GM23338 (cell line): ENCODE results near the gene MSANTD1. TPM values are rescaled to one million over a fixed set of nuclear protein-coding genes. Genes with fewer than 3 reads are reported as not detected.

Source experiments
- ATAC-seq: fragments of 200-7000 bp; cut with Tn5 transposase; 3 replicates; pipeline ENCODE4 v1.9.1; 2020
- DNase-seq: peaks from one replicate; pipeline ENCODE4 v3.0.0-alpha.2; 2015; ENCODE audit warnings: low spot score
- H2AFZ ChIP-seq: fragments of 200-600 bp; sonication (generic); 2 replicates; pipeline ENCODE4 v1.8.0; 2016; ENCODE audit warnings: antibody characterized with exemption, mild to moderate bottlenecking, moderate library complexity
- H3F3A ChIP-seq: fragments of 200-600 bp; sonication (generic); replicated peaks from 2 replicates; pipeline ENCODE4 v1.8.0; 2017; ENCODE audit warnings: antibody characterized with exemption, mixed run types, low read depth
- H3K27ac ChIP-seq: fragments of 200-600 bp; sonication (generic); 2 replicates; pipeline ENCODE4 v1.6.1; 2016; ENCODE audit warnings: low read depth
- H3K27me3 ChIP-seq: fragments of 200-600 bp; sonication (generic); 2 replicates; pipeline ENCODE4 v1.8.0; 2016; ENCODE audit warnings: mild to moderate bottlenecking, mixed run types, moderate library complexity; ENCODE audit not compliant: insufficient read depth
- H3K36me3 ChIP-seq: fragments of 200-600 bp; sonication (generic); 2 replicates; pipeline ENCODE4 v1.8.0; 2016; ENCODE audit warnings: mild to moderate bottlenecking; ENCODE audit not compliant: insufficient read depth
- H3K4me1 ChIP-seq: fragments of 200-600 bp; sonication (generic); 2 replicates; pipeline ENCODE4 v1.8.0; 2016; ENCODE audit warnings: mild to moderate bottlenecking, moderate library complexity; ENCODE audit not compliant: insufficient read depth
- H3K4me2 ChIP-seq: fragments of 200-600 bp; sonication (generic); 2 replicates; pipeline ENCODE4 v1.7.1; 2017; ENCODE audit warnings: mixed run types
- H3K4me3 ChIP-seq: fragments of 200-600 bp; sonication (generic); 2 replicates; pipeline ENCODE4 v1.6.1; 2016; ENCODE audit warnings: mixed run types
- H3K79me2 ChIP-seq: fragments of 200-600 bp; sonication (generic); replicated peaks from 2 replicates; pipeline ENCODE4 v1.8.0; 2017; ENCODE audit warnings: mild to moderate bottlenecking; ENCODE audit not compliant: insufficient read depth
- H3K9me2 ChIP-seq: fragments of 200-600 bp; sonication (generic); 2 replicates; pipeline ENCODE4 v1.8.0; 2017; ENCODE audit not compliant: insufficient read depth
- H4K20me1 ChIP-seq: fragments of 200-600 bp; sonication (generic); replicated peaks from 2 replicates; pipeline ENCODE4 v1.8.0; 2017; ENCODE audit warnings: mild to moderate bottlenecking; ENCODE audit not compliant: insufficient read depth
- H3K27ac Mint-ChIP-seq: 2 replicates; pipeline ENCODE4 v1.8.0; 2020; ENCODE audit warnings: inconsistent platforms, mild to moderate bottlenecking, moderate library complexity, mixed read lengths
- H3K27me3 Mint-ChIP-seq: 3 replicates; pipeline ENCODE4 v1.8.0; 2022; ENCODE audit warnings: low read depth, mild to moderate bottlenecking, moderate library complexity, mixed read lengths, inconsistent platforms; ENCODE audit not compliant: insufficient read depth, poor library complexity
- H3K36me3 Mint-ChIP-seq: 3 replicates; pipeline ENCODE4 v1.8.0; 2021; ENCODE audit warnings: low read depth, mild to moderate bottlenecking, inconsistent platforms, moderate library complexity, mixed read lengths
- H3K4me1 Mint-ChIP-seq: 3 replicates; pipeline ENCODE4 v1.8.0; 2020; ENCODE audit warnings: mild to moderate bottlenecking, inconsistent platforms, mixed read lengths
- H3K4me3 Mint-ChIP-seq: 3 replicates; pipeline ENCODE4 v1.8.0; 2021; ENCODE audit warnings: moderate library complexity, mild to moderate bottlenecking, inconsistent platforms, mixed read lengths
- H3K9me3 Mint-ChIP-seq: 3 replicates; pipeline ENCODE4 v1.8.0; 2020; ENCODE audit warnings: moderate library complexity, mild to moderate bottlenecking, inconsistent platforms, mixed read lengths
- CREB1 ChIP-seq: fragments of 250-450 bp; sonication (Bioruptor Pico); IDR thresholded peaks from 2 replicates; pipeline ENCODE4 v1.5.0; 2020; ENCODE audit warnings: low read depth, mild to moderate bottlenecking, moderate library complexity
- CTCF ChIP-seq, 2 experiments: fragments of 200-600 bp in 1 of 2; sonication (generic) in 1 of 2; conservative IDR thresholded peaks; 2 replicates each; pipeline versions ENCODE4 v1.5.1 to v1.6.1; 2016 to 2017; ENCODE audit warnings: antibody characterized with exemption in 2 of 2, low read depth in 2 of 2, mild to moderate bottlenecking in 2 of 2, moderate library complexity in 1 of 2
- EZH2 ChIP-seq: fragments of 200-600 bp; sonication (generic); IDR thresholded peaks from one replicate; pipeline ENCODE4 v1.8.0; 2017; ENCODE audit warnings: antibody characterized with exemption, mild to moderate bottlenecking, low read depth; ENCODE audit not compliant: unreplicated experiment
- EZH2phosphoT487 ChIP-seq: fragments of 200-600 bp; sonication (generic); IDR thresholded peaks from one replicate; pipeline ENCODE4 v1.8.1; 2018; ENCODE audit warnings: antibody characterized with exemption; ENCODE audit not compliant: unreplicated experiment
- JUNB ChIP-seq: IDR thresholded peaks from one replicate; pipeline ENCODE4 v1.6.1; 2016; ENCODE audit warnings: antibody characterized with exemption; ENCODE audit not compliant: unreplicated experiment
- NANOG ChIP-seq: IDR thresholded peaks from 2 replicates; pipeline ENCODE4 v1.6.1; 2016; ENCODE audit warnings: antibody characterized with exemption, borderline replicate concordance
- POLR2AphosphoS5 ChIP-seq: IDR thresholded peaks from 2 replicates; pipeline ENCODE4 v1.6.1; 2016; ENCODE audit warnings: antibody characterized with exemption, low read depth
- STAT1 ChIP-seq: IDR thresholded peaks from one replicate; pipeline ENCODE4 v1.6.1; 2016; ENCODE audit warnings: antibody characterized with exemption; ENCODE audit not compliant: unreplicated experiment
- ZNF114 ChIP-seq: fragments of 250-450 bp; sonication (Bioruptor Pico); IDR thresholded peaks from 2 replicates; pipeline ENCODE4 v1.5.0; 2020; ENCODE audit warnings: mild to moderate bottlenecking, moderate library complexity
- ZNF331 ChIP-seq: fragments of 250-450 bp; sonication (Bioruptor Pico); IDR thresholded peaks from 2 replicates; pipeline ENCODE4 v1.5.0; 2020; ENCODE audit warnings: low read depth, mild to moderate bottlenecking, moderate library complexity
- polyA plus RNA-seq: library from polyadenylated mRNA; unstranded; fragments of >200 nt; fragmentation: Nextera tagmentation; extraction: Ambion mirVana; gene quantifications from 2 replicates; pipeline ENCODE4 v1.2.1, GENCODE V29; 2016
- total RNA-seq: library from RNA; depleted of rRNA; stranded (reverse); fragments of >200 nt; shearing (Covaris generic); gene quantifications from 2 replicates; pipeline ENCODE4 v1.2.3, GENCODE V29; 2014
- TF ChIP-seq, protein P1 (sequence below): fragments of 250-450 bp; sonication (Bioruptor Pico); IDR thresholded peaks from 2 replicates; pipeline ENCODE4 v1.5.0; 2020; ENCODE audit warnings: mild to moderate bottlenecking, moderate library complexity
- TF ChIP-seq, protein P2 (sequence below): IDR thresholded peaks from one replicate; pipeline ENCODE4 v1.6.1; 2018; ENCODE audit warnings: antibody characterized with exemption; ENCODE audit not compliant: unreplicated experiment
- TF ChIP-seq, protein P3 (sequence below): IDR thresholded peaks from 2 replicates; pipeline ENCODE4 v1.6.1; 2016; ENCODE audit warnings: antibody characterized with exemption

Gene MSANTD1
- total and polyA plus RNA-seq, 2 experiments from 2014 or later = 0.29 to 1.0 TPM

DNA sequence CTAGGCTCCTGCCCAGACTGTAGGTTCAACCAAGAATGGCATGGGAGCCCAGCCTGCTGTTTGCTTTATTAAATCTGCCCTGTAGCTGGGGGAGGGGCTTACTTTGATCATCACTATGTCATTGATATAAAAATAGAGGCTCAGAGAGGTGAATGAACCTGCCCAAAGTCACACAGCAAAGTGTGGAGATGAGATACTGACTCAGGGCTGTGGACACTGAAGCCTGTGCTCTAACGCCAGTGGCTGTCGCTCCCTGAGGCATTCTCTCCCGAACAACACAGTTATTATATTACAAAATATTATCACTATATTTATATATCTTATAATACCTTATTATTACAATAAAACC, 3.5 kb downstream of the MSANTD1 start:
- H3K4me3 Mint-ChIP-seq = no peak overlapping the region
- Histone ChIP-seq H3K4me2 (no peak overlapping the region), H3F3A (no peaks in the 10 kb centered on the region), H4K20me1 (no peaks in the 10 kb centered on the region), H3K79me2 (no peaks in the 10 kb centered on the region), H3K4me1 (no peaks in the 10 kb centered on the region), H3K36me3 (no peaks in the 10 kb centered on the region), H3K27me3 (no peaks in the 10 kb centered on the region), H2AFZ (no peak overlapping the region), H3K27ac (no peak overlapping the region), H3K9me2 (no peaks in the 10 kb centered on the region), H3K4me3 (no peak overlapping the region)
- no peaks in the 10 kb centered on the region; the same call in 2 of the 3 replicates for H3K9me3 Mint-ChIP-seq
- H3K27ac Mint-ChIP-seq = no peak overlapping the region
- peaks cover 4% of the 10 kb centered on the region for H3K27me3 Mint-ChIP-seq
- ATAC-seq = no peak
- H3K4me1 Mint-ChIP-seq = peaks cover 6% of the 10 kb centered on the region; the same call in 2 of the 3 replicates
- no peaks in the 10 kb centered on the region; the same call in 2 of the 3 replicates for H3K36me3 Mint-ChIP-seq
- TF ChIP-seq STAT1 (no peak), ZNF114 (CRISPR knock-in tag) (no peak), POLR2AphosphoS5 (no peak), EZH2 (no peak), NANOG (no peak), EZH2phosphoT487 (no peak), ZNF331 (CRISPR knock-in tag) (no peak), CREB1 (CRISPR knock-in tag) (no peak), JUNB (no peak), CTCF (conservative IDR thresholded peaks at IDR 0.05; ENCODE audit: low read depth in 2 of 2) (no peak)
- TF ChIP-seq, protein P1, sequence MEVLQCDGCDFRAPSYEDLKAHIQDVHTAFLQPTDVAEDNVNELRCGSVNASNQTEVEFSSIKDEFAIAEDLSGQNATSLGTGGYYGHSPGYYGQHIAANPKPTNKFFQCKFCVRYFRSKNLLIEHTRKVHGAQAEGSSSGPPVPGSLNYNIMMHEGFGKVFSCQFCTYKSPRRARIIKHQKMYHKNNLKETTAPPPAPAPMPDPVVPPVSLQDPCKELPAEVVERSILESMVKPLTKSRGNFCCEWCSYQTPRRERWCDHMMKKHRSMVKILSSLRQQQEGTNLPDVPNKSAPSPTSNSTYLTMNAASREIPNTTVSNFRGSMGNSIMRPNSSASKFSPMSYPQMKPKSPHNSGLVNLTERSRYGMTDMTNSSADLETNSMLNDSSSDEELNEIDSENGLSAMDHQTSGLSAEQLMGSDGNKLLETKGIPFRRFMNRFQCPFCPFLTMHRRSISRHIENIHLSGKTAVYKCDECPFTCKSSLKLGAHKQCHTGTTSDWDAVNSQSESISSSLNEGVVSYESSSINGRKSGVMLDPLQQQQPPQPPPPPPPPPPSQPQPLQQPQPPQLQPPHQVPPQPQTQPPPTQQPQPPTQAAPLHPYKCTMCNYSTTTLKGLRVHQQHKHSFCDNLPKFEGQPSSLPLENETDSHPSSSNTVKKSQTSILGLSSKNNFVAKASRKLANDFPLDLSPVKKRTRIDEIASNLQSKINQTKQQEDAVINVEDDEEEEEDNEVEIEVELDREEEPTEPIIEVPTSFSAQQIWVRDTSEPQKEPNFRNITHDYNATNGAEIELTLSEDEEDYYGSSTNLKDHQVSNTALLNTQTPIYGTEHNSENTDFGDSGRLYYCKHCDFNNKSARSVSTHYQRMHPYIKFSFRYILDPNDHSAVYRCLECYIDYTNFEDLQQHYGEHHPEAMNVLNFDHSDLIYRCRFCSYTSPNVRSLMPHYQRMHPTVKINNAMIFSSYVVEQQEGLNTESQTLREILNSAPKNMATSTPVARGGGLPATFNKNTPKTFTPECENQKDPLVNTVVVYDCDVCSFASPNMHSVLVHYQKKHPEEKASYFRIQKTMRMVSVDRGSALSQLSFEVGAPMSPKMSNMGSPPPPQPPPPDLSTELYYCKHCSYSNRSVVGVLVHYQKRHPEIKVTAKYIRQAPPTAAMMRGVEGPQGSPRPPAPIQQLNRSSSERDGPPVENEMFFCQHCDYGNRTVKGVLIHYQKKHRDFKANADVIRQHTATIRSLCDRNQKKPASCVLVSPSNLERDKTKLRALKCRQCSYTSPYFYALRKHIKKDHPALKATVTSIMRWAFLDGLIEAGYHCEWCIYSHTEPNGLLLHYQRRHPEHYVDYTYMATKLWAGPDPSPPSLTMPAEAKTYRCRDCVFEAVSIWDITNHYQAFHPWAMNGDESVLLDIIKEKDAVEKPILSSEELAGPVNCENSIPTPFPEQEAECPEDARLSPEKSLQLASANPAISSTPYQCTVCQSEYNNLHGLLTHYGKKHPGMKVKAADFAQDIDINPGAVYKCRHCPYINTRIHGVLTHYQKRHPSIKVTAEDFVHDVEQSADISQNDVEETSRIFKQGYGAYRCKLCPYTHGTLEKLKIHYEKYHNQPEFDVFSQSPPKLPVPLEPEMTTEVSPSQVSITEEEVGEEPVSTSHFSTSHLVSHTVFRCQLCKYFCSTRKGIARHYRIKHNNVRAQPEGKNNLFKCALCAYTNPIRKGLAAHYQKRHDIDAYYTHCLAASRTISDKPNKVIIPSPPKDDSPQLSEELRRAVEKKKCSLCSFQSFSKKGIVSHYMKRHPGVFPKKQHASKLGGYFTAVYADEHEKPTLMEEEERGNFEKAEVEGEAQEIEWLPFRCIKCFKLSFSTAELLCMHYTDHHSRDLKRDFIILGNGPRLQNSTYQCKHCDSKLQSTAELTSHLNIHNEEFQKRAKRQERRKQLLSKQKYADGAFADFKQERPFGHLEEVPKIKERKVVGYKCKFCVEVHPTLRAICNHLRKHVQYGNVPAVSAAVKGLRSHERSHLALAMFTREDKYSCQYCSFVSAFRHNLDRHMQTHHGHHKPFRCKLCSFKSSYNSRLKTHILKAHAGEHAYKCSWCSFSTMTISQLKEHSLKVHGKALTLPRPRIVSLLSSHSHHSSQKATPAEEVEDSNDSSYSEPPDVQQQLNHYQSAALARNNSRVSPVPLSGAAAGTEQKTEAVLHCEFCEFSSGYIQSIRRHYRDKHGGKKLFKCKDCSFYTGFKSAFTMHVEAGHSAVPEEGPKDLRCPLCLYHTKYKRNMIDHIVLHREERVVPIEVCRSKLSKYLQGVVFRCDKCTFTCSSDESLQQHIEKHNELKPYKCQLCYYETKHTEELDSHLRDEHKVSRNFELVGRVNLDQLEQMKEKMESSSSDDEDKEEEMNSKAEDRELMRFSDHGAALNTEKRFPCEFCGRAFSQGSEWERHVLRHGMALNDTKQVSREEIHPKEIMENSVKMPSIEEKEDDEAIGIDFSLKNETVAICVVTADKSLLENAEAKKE = no peak
- TF ChIP-seq, protein P2, sequence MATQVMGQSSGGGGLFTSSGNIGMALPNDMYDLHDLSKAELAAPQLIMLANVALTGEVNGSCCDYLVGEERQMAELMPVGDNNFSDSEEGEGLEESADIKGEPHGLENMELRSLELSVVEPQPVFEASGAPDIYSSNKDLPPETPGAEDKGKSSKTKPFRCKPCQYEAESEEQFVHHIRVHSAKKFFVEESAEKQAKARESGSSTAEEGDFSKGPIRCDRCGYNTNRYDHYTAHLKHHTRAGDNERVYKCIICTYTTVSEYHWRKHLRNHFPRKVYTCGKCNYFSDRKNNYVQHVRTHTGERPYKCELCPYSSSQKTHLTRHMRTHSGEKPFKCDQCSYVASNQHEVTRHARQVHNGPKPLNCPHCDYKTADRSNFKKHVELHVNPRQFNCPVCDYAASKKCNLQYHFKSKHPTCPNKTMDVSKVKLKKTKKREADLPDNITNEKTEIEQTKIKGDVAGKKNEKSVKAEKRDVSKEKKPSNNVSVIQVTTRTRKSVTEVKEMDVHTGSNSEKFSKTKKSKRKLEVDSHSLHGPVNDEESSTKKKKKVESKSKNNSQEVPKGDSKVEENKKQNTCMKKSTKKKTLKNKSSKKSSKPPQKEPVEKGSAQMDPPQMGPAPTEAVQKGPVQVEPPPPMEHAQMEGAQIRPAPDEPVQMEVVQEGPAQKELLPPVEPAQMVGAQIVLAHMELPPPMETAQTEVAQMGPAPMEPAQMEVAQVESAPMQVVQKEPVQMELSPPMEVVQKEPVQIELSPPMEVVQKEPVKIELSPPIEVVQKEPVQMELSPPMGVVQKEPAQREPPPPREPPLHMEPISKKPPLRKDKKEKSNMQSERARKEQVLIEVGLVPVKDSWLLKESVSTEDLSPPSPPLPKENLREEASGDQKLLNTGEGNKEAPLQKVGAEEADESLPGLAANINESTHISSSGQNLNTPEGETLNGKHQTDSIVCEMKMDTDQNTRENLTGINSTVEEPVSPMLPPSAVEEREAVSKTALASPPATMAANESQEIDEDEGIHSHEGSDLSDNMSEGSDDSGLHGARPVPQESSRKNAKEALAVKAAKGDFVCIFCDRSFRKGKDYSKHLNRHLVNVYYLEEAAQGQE = no peak
- TF ChIP-seq, protein P3, sequence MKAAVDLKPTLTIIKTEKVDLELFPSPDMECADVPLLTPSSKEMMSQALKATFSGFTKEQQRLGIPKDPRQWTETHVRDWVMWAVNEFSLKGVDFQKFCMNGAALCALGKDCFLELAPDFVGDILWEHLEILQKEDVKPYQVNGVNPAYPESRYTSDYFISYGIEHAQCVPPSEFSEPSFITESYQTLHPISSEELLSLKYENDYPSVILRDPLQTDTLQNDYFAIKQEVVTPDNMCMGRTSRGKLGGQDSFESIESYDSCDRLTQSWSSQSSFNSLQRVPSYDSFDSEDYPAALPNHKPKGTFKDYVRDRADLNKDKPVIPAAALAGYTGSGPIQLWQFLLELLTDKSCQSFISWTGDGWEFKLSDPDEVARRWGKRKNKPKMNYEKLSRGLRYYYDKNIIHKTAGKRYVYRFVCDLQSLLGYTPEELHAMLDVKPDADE = no peak
- no peak for DNase-seq
